HUES48 (cell line): ENCODE measurements around the gene ZNF496.

ENCODE experiments used
- H3K27ac ChIP-seq: one replicate; pipeline ENCODE4 v1.7.0; 2013; ENCODE audit warnings: low read depth, low read length, inconsistent platforms
- H3K27me3 ChIP-seq: 2 replicates; pipeline ENCODE4 v1.6.1; 2013; ENCODE audit warnings: mild to moderate bottlenecking, low read length; ENCODE audit not compliant: control insufficient read depth, insufficient read depth
- H3K36me3 ChIP-seq: 2 replicates; pipeline ENCODE4 v1.6.1; 2013; ENCODE audit warnings: low read length; ENCODE audit not compliant: control insufficient read depth, insufficient read depth
- H3K4me1 ChIP-seq: 2 replicates; pipeline ENCODE4 v1.6.1; 2013; ENCODE audit warnings: mild to moderate bottlenecking, low read length; ENCODE audit not compliant: control insufficient read depth, insufficient read depth
- H3K4me3 ChIP-seq: 2 replicates; pipeline ENCODE4 v1.5.1; 2013; ENCODE audit warnings: mild to moderate bottlenecking, low read depth, low read length
- H3K9ac ChIP-seq: 2 replicates; pipeline ENCODE4 v1.6.1; 2013; ENCODE audit warnings: mild to moderate bottlenecking, low read depth, low read length, moderate library complexity
- H3K9me3 ChIP-seq: 2 replicates; pipeline ENCODE4 v1.6.1; 2013; ENCODE audit warnings: low read length; ENCODE audit not compliant: control insufficient read depth, insufficient read depth

Gene ZNF496

GRCh38 chr1:247337250-247337746, 5.6 kb upstream of the ZNF496 start:
- Histone ChIP-seq H3K4me1 (peaks cover 47% of the 10 kb centered on the region), H3K36me3 (peaks cover 35% of the 10 kb centered on the region)

GRCh38 chr1:247336390-247336789, 4.7 kb upstream of the ZNF496 start:
- H3K36me3 ChIP-seq: peaks cover 34% of the 10 kb centered on the region
- no peak overlapping the region for H3K4me3 ChIP-seq
- no peaks in the 10 kb centered on the region for H3K9me3 ChIP-seq
- H3K27ac ChIP-seq: no peak overlapping the region
- no peak overlapping the region for H3K9ac ChIP-seq
- H3K4me1 ChIP-seq: peaks cover 47% of the 10 kb centered on the region
- no peaks in the 10 kb centered on the region for H3K27me3 ChIP-seq

More at GRCh38 chr1:247337250-247337746, 5.6 kb upstream of the ZNF496 start:
- H3K9me3 ChIP-seq: no peaks in the 10 kb centered on the region
- H3K4me3 ChIP-seq: no peak overlapping the region
- no peaks in the 10 kb centered on the region for H3K27me3 ChIP-seq
- no peak overlapping the region for H3K9ac ChIP-seq
- no peak overlapping the region for H3K27ac ChIP-seq

GRCh38 chr1:247335882-247336281, 4.2 kb upstream of the ZNF496 start:
- Histone ChIP-seq H3K4me1 (peaks cover 47% of the 10 kb centered on the region), H3K36me3 (peaks cover 29% of the 10 kb centered on the region), H3K4me3 (0 out of 2 replicates have a peak overlapping the region, but pooled peaks have one; percentile 3), H3K27me3 (no peaks in the 10 kb centered on the region), H3K27ac (peak overlapping the region; percentile 21), H3K9ac (no peak overlapping the region), H3K9me3 (no peaks in the 10 kb centered on the region)

GRCh38 chr1:247334378-247335133, 2.9 kb upstream of the ZNF496 start:
- no peak overlapping the region for H3K27ac ChIP-seq
- H3K36me3 ChIP-seq: peaks cover 24% of the 10 kb centered on the region
- no peaks in the 10 kb centered on the region for H3K27me3 ChIP-seq
- 0 out of 2 replicates have a peak overlapping the region, but pooled peaks have one; percentile 97 for H3K4me3 ChIP-seq
- H3K4me1 ChIP-seq: peaks cover 54% of the 10 kb centered on the region
- H3K9me3 ChIP-seq: no peaks in the 10 kb centered on the region
- H3K9ac ChIP-seq: no peak overlapping the region

- H3K9me3 ChIP-seq: no peaks in the 10 kb centered on the region
Observed at GRCh38 chr1:247332623-247333361, 1.1 kb upstream of the ZNF496 start.

GRCh38 chr1:247332215-247332622, 552 bp upstream of the ZNF496 start:
- Histone ChIP-seq H3K4me3 (peak overlapping the region; percentile 97), H3K9ac (peak overlapping the region; percentile 85), H3K9me3 (no peaks in the 10 kb centered on the region), H3K27me3 (no peaks in the 10 kb centered on the region), H3K36me3 (peaks cover 40% of the 10 kb centered on the region), H3K27ac (peak overlapping the region; percentile 88), H3K4me1 (peaks cover 46% of the 10 kb centered on the region)

More at GRCh38 chr1:247332623-247333361, 1.1 kb upstream of the ZNF496 start:
- H3K9ac ChIP-seq: peak overlapping the region; percentile 85
- H3K4me3 ChIP-seq: peak overlapping the region; percentile 97
- H3K36me3 ChIP-seq: peaks cover 34% of the 10 kb centered on the region
- H3K4me1 ChIP-seq: peaks cover 52% of the 10 kb centered on the region
- no peaks in the 10 kb centered on the region for H3K27me3 ChIP-seq
- H3K27ac ChIP-seq: peak overlapping the region; percentile 88

GRCh38 chr1:247331172-247331524, 519 bp downstream of the ZNF496 start:
- H3K9ac ChIP-seq: peak overlapping the region; percentile 88
- H3K27ac ChIP-seq: peak overlapping the region; percentile 88
- peaks cover 37% of the 10 kb centered on the region for H3K4me1 ChIP-seq
- peak overlapping the region; percentile 97 for H3K4me3 ChIP-seq
- no peaks in the 10 kb centered on the region for H3K27me3 ChIP-seq
- peaks cover 51% of the 10 kb centered on the region for H3K36me3 ChIP-seq
- no peaks in the 10 kb centered on the region for H3K9me3 ChIP-seq

GRCh38 chr1:247330548-247331171, 1.0 kb downstream of the ZNF496 start:
- Histone ChIP-seq H3K9me3 (no peaks in the 10 kb centered on the region), H3K27ac (peak overlapping the region; percentile 88), H3K36me3 (peaks cover 55% of the 10 kb centered on the region), H3K27me3 (no peaks in the 10 kb centered on the region), H3K4me1 (peaks cover 34% of the 10 kb centered on the region), H3K9ac (peak overlapping the region; percentile 88), H3K4me3 (peak overlapping the region; percentile 97)

GRCh38 chr1:247329097-247329617, 2.5 kb downstream of the ZNF496 start:
- no peak overlapping the region for H3K27ac ChIP-seq
- H3K27me3 ChIP-seq: no peaks in the 10 kb centered on the region
- H3K9me3 ChIP-seq: no peaks in the 10 kb centered on the region
- peaks cover 19% of the 10 kb centered on the region for H3K4me1 ChIP-seq
- no peak overlapping the region for H3K9ac ChIP-seq
- no peak overlapping the region for H3K4me3 ChIP-seq
- H3K36me3 ChIP-seq: peaks cover 67% of the 10 kb centered on the region

GRCh38 chr1:247328311-247328710, 3.4 kb downstream of the ZNF496 start:
- Histone ChIP-seq H3K9me3 (no peaks in the 10 kb centered on the region), H3K4me1 (peaks cover 11% of the 10 kb centered on the region), H3K4me3 (no peak overlapping the region), H3K9ac (no peak overlapping the region), H3K27me3 (no peaks in the 10 kb centered on the region), H3K36me3 (peaks cover 70% of the 10 kb centered on the region), H3K27ac (no peak overlapping the region)
